K562 (cell line): Measurements from ENCODE around the gene TRIM44. TPM values are rescaled to one million over a fixed set of nuclear protein-coding genes. Genes with fewer than 3 reads are reported as not detected.

Experiments
- ATAC-seq: fragments of 200-7000 bp; cut with Tn5 transposase; 3 replicates; pipeline ENCODE4 v1.9.1; 2020; ENCODE audit warnings: moderate library complexity
- BruUV-seq: library from RNA; stranded (reverse); fragments of 400-500 nt; replicated peaks from 2 replicates; lab custom pipeline; 2021; lab: Mats Ljungman, UMichigan
- CTCF ChIA-PET: fragments of 300-600 bp; formaldehyde crosslinking; extraction: SDS; loops from one replicate; lab custom pipeline; 2021; ENCODE audit warnings: low intra/inter-chr PET ratio; lab: Yijun Ruan, JAX
- POLR2A ChIA-PET: fragments of 300-600, 350-650 bp; sonication (Branson Sonifier 250); formaldehyde crosslinking; extraction: SDS; loops from one replicate; lab custom pipeline; 2021; ENCODE audit warnings: antibody characterized with exemption, inconsistent platforms; lab: Yijun Ruan, JAX
- DNase-seq, 4 experiments: peaks; one replicate each; pipeline versions ENCODE4 v3.0.0 to v3.0.0-alpha.2; 2011 to 2018; ENCODE audit warnings: low spot score in 3 of 4, mixed read lengths in 3 of 4; ENCODE audit errors: extremely low read depth in 1 of 4
- FAIRE-seq: peaks from 2 replicates; lab custom pipeline; 2011; peaks lifted over from hg19 to GRCh38; lab: Jason Lieb, UNC
- H2AFZ ChIP-seq: 2 replicates; pipeline ENCODE4 v1.6.0; 2011; ENCODE audit warnings: low read depth, low read length, control low read depth, inconsistent platforms
- H3K27ac ChIP-seq: fragments of 200-600 bp; 3 replicates; pipeline ENCODE4 v1.8.0; 2011; ENCODE audit warnings: low read depth, mild to moderate bottlenecking, control low read depth, inconsistent platforms, low read length, moderate library complexity, mixed read lengths; ENCODE audit errors: extremely low read depth
- H3K27me3 ChIP-seq, 2 experiments: fragments of 300-600 bp in 1 of 2; 2 replicates in 1 of 2; 3 replicates in 1 of 2; pipeline versions ENCODE4 v1.6.0 to v1.8.0; 2011; ENCODE audit warnings: inconsistent platforms in 2 of 2, low read length in 2 of 2, mild to moderate bottlenecking in 1 of 2, mixed read lengths in 1 of 2, moderate library complexity in 1 of 2; ENCODE audit not compliant: control insufficient read depth in 2 of 2, insufficient read depth in 2 of 2
- H3K36me3 ChIP-seq: fragments of 300-600 bp; 3 replicates; pipeline ENCODE4 v1.8.0; 2011; ENCODE audit warnings: mild to moderate bottlenecking, low read length, inconsistent platforms; ENCODE audit not compliant: control insufficient read depth, insufficient read depth
- H3K4me1 ChIP-seq, 2 experiments: fragments of 200-600 bp in 1 of 2; replicated peaks in 1 of 2; 2 replicates in 1 of 2; 3 replicates in 1 of 2; pipeline versions ENCODE4 v1.5.1 to v1.8.0; 2011; ENCODE audit warnings: inconsistent platforms in 2 of 2, low read length in 2 of 2, mild to moderate bottlenecking in 1 of 2, mixed read lengths in 1 of 2, moderate library complexity in 1 of 2; ENCODE audit not compliant: control insufficient read depth in 2 of 2, insufficient read depth in 2 of 2
- H3K4me2 ChIP-seq: 2 replicates; pipeline ENCODE4 v1.6.1; 2011; ENCODE audit warnings: low read length, control low read depth, inconsistent platforms, mixed read lengths; ENCODE audit not compliant: insufficient read depth
- H3K4me3 ChIP-seq: fragments of 200-600 bp; sonication (generic), shearing (Covaris generic); 2 replicates; pipeline ENCODE4 v1.5.1; 2016; ENCODE audit warnings: control low read depth, inconsistent platforms
- H3K79me2 ChIP-seq: fragments of 200-600 bp; 3 replicates; pipeline ENCODE4 v1.8.0; 2011; ENCODE audit warnings: low read length, inconsistent platforms; ENCODE audit not compliant: control insufficient read depth, insufficient read depth
- H3K9ac ChIP-seq, 2 experiments: 2 replicates each; pipeline versions ENCODE4 v1.6.0 to v1.6.1; 2011; ENCODE audit warnings: low read depth in 2 of 2, low read length in 2 of 2, control low read depth in 1 of 2, inconsistent platforms in 1 of 2, mild to moderate bottlenecking in 1 of 2, mixed read lengths in 1 of 2; ENCODE audit not compliant: insufficient read depth in 1 of 2
- H3K9me1 ChIP-seq: one replicate; pipeline ENCODE4 v1.6.0; 2011; ENCODE audit warnings: inconsistent platforms, mild to moderate bottlenecking, low read length, moderate library complexity; ENCODE audit not compliant: control insufficient read depth, insufficient read depth
- H3K9me3 ChIP-seq: replicated peaks from 2 replicates; pipeline ENCODE4 v1.5.1; 2011; ENCODE audit warnings: low read depth, low read length, inconsistent platforms; ENCODE audit not compliant: control insufficient read depth, insufficient read depth
- H4K20me1 ChIP-seq: replicated peaks from 2 replicates; pipeline ENCODE4 v1.6.1; 2011; ENCODE audit warnings: low read length, inconsistent platforms, mixed read lengths; ENCODE audit not compliant: control insufficient read depth, insufficient read depth
- ADNP ChIP-seq: fragments of 200-800 bp; sonication (Bioruptor generic); IDR thresholded peaks from 2 replicates; pipeline ENCODE4 v1.6.1; 2016; ENCODE audit warnings: missing genetic modification characterization, missing compliant biosample characterization
- CGGBP1 ChIP-seq: fragments of 250-450 bp; sonication (Bioruptor Pico); IDR thresholded peaks from 2 replicates; pipeline ENCODE4 v1.9.0; 2021; ENCODE audit warnings: mild to moderate bottlenecking
- CTBP1 ChIP-seq: fragments of 450-650 bp; IDR thresholded peaks from 2 replicates; pipeline ENCODE4 v1.6.1; 2016; ENCODE audit warnings: borderline replicate concordance
- HSF4 ChIP-seq: fragments of 250-450 bp; sonication (Bioruptor Pico); IDR thresholded peaks from 2 replicates; pipeline ENCODE4 v2.1.2; 2022; ENCODE audit warnings: mild to moderate bottlenecking, moderate library complexity, borderline replicate concordance
- NEUROD1 ChIP-seq: fragments of 150-350 bp; IDR thresholded peaks from 2 replicates; pipeline ENCODE4 v1.6.1; 2014; ENCODE audit warnings: borderline replicate concordance, low read length, low read depth; ENCODE audit not compliant: partially characterized antibody
- THAP12 ChIP-seq: fragments of 250-450 bp; sonication (Bioruptor Pico); IDR thresholded peaks from 2 replicates; pipeline ENCODE4 v1.9.0; 2021; ENCODE audit warnings: mild to moderate bottlenecking, inconsistent platforms
- ZBTB11 ChIP-seq, 3 experiments: fragments of 200-800 bp in 1 of 3; fragments of 250-450 bp in 1 of 3; fragments of 450-650 bp in 1 of 3; sonication (Bioruptor Pico) in 1 of 3; sonication (Bioruptor generic) in 1 of 3; formaldehyde crosslinking in 1 of 3; IDR thresholded peaks; 2 replicates each; pipeline versions ENCODE4 v1.6.1 to v1.8.0; 2016 to 2022; ENCODE audit warnings: mild to moderate bottlenecking in 2 of 3, missing genetic modification characterization in 2 of 3, missing compliant biosample characterization in 1 of 3, moderate library complexity in 1 of 3
- ZBTB34 ChIP-seq: fragments of 250-450 bp; sonication (Bioruptor Pico); IDR thresholded peaks from 2 replicates; pipeline ENCODE4 v1.8.0; 2021; ENCODE audit warnings: mild to moderate bottlenecking, moderate library complexity
- ZNF444 ChIP-seq: fragments of 250-450 bp; sonication (Bioruptor Pico); IDR thresholded peaks from 2 replicates; pipeline ENCODE4 v1.4.0; 2020; ENCODE audit warnings: mild to moderate bottlenecking, moderate library complexity
- ZSCAN29 ChIP-seq: fragments of 450-650 bp; IDR thresholded peaks from 2 replicates; pipeline ENCODE4 v1.6.1; 2017
- WGBS: fragments of 100-300 bp; shearing (Covaris generic); methylation state at CpG from one replicate; pipeline ENCODE4 v1.1.6; 2016; ENCODE audit warnings: low coverage, mixed read lengths; ENCODE audit not compliant: insufficient coverage; ENCODE audit errors: missing lambda C conversion rate; 5-methylcytosine and 5-hydroxymethylcytosine counted together
- in situ Hi-C: fragments of 300-500 bp; cut with MboI; formaldehyde crosslinking; loops from 4 replicates; pipeline ENCODE4 v1.15.0; 2018; ENCODE audit warnings: inconsistent platforms, mixed read lengths
- intact Hi-C: fragments of 100-400 bp; cut with micrococcal nuclease; formaldehyde crosslinking; loops from 2 replicates; pipeline ENCODE4 v1.14.2; 2022
- polyA plus RNA-seq, 8 experiments: library from polyadenylated mRNA; depleted of rRNA in 4 of 8; stranded (reverse) in 5 of 8; unstranded in 3 of 8; fragments of >200 nt; fragmentation: Nextera tagmentation in 2 of 8; fragmentation: Illumina TruSeq in 1 of 8; extraction: Ambion mirVana in 2 of 8; extraction: Trizol in 1 of 8; gene quantifications; 2 replicates each; pipeline versions ENCODE4 v1.2.1 to v1.2.3, GENCODE V29; 2011 to 2014; ENCODE audit warnings: inconsistent platforms in 1 of 8, missing spikeins in 1 of 8
- total RNA-seq, 7 experiments: library from RNA; depleted of rRNA in 6 of 7; stranded (reverse); fragments of >200 nt in 6 of 7; fragmentation: Illumina TruSeq in 2 of 7; extraction: Trizol in 2 of 7; gene quantifications; 2 replicates each; pipeline versions ENCODE4 v1.2.1 to v1.2.3, GENCODE V29; 2011 to 2021; ENCODE audit warnings: low replicate concordance in 1 of 7

The TRIM44 gene
- total and polyA plus RNA-seq, 9 of the 15 experiments (the other 6 are each of a cell fraction or from before 2014, with no cell fraction given) = 8.3 to 105 (median 37.2) TPM

GRCh38 chr11:35676611-35676965 lies 14.0 kb downstream of the TRIM44 start:
- Histone ChIP-seq H3K79me2 (peaks cover 97% of the 10 kb centered on the region), H3K9me1 (no peaks in the 10 kb centered on the region), H3K9ac (no peak overlapping the region), H3K9me3 (no peaks in the 10 kb centered on the region), H3K36me3 (peaks cover 4% of the 10 kb centered on the region), H3K27ac (no peak overlapping the region), H3K4me2 (no peak overlapping the region), H3K27me3 (no peaks in the 10 kb centered on the region), H4K20me1 (peaks cover 4% of the 10 kb centered on the region; the same call in 1 of the 2 replicates), H3K4me1 (peaks cover 0 to 22% of the 10 kb centered on the region in 2 experiments; a peak in 3 of 5 replicates), H2AFZ (no peak overlapping the region), H3K4me3 (no peak overlapping the region)
- intact Hi-C loops = no loop called here
- DNase-seq (no peak), ATAC-seq (no peak), FAIRE-seq (no peak)
- BruUV-seq = no TSS peak
- ChIA-PET POLR2A (interaction anchor here (1.8 to 2.0 kb wide), 2 partner anchors 14 to 28 kb away, joined by 4 to 7 read pairs; no protein-coding TSS in a partner anchor), CTCF (no interaction called here)
- 72% methylated on average over 1 of the region's 1 CpG for WGBS
- in situ Hi-C loops = no loop called here
- TF ChIP-seq ADNP = no peak
- no peak for TF ChIP-seq ZSCAN29
- no peak for TF ChIP-seq ZNF444 (CRISPR knock-in tag)
- no peak for TF ChIP-seq ZBTB34
- TF ChIP-seq ZBTB11 (CRISPR knock-in tag; IDR thresholded peaks at IDR 0.05) = no peak
- TF ChIP-seq NEUROD1 = no peak
- no peak for TF ChIP-seq CTBP1
- TF ChIP-seq THAP12 = no peak
- no peak for TF ChIP-seq HSF4 (CRISPR knock-in tag)
- TF ChIP-seq CGGBP1 (CRISPR knock-in tag) = no peak
